H9 (cell line): ENCODE data around the gene NF1. TPM values are rescaled to one million over a fixed set of nuclear protein-coding genes. Genes with fewer than 3 reads are reported as not detected.

Source experiments
- DNase-seq: peaks from one replicate; pipeline ENCODE4 v3.0.0-alpha.2; 2017
- H2AFZ ChIP-seq: one replicate; pipeline ENCODE4 v1.6.1; 2013; ENCODE audit warnings: mild to moderate bottlenecking, low read length, control low read depth, moderate library complexity
- H2AK5ac ChIP-seq: 2 replicates; pipeline ENCODE4 v1.6.1; 2013; ENCODE audit warnings: low read length, control low read depth, mixed read lengths; ENCODE audit not compliant: insufficient read length
- H2BK120ac ChIP-seq: one replicate; pipeline ENCODE4 v1.6.1; 2013; ENCODE audit warnings: low read depth, mild to moderate bottlenecking, low read length, control low read depth, inconsistent platforms; ENCODE audit not compliant: poor library complexity, severe bottlenecking
- H2BK12ac ChIP-seq: 2 replicates; pipeline ENCODE4 v1.6.1; 2013; ENCODE audit warnings: low read length, control low read depth, mixed read lengths, low read depth; ENCODE audit not compliant: insufficient read length
- H2BK15ac ChIP-seq: 2 replicates; pipeline ENCODE4 v1.6.1; 2013; ENCODE audit warnings: low read depth, low read length, control low read depth
- H2BK20ac ChIP-seq: one replicate; pipeline ENCODE4 v1.6.1; 2013; ENCODE audit warnings: low read depth, mild to moderate bottlenecking, low read length, control low read depth, inconsistent platforms; ENCODE audit not compliant: poor library complexity, severe bottlenecking
- H2BK5ac ChIP-seq: 2 replicates; pipeline ENCODE4 v1.6.1; 2013; ENCODE audit warnings: low read length, control low read depth, mixed read lengths; ENCODE audit not compliant: insufficient read length
- H3K14ac ChIP-seq: 2 replicates; pipeline ENCODE4 v1.6.1; 2013; ENCODE audit warnings: low read length, control low read depth; ENCODE audit not compliant: insufficient read depth
- H3K18ac ChIP-seq: 2 replicates; pipeline ENCODE4 v1.6.1; 2013; ENCODE audit warnings: low read depth, mild to moderate bottlenecking, mixed read lengths, low read length, control low read depth; ENCODE audit not compliant: insufficient read length
- H3K23ac ChIP-seq: 2 replicates; pipeline ENCODE4 v1.6.1; 2013; ENCODE audit warnings: low read length, control low read depth, mixed read lengths, low read depth; ENCODE audit not compliant: insufficient read length
- H3K23me2 ChIP-seq: 2 replicates; pipeline ENCODE4 v1.6.1; 2013; ENCODE audit warnings: low read depth, mild to moderate bottlenecking, mixed read lengths, low read length, control low read depth; ENCODE audit not compliant: insufficient read length, poor library complexity, severe bottlenecking
- H3K27ac ChIP-seq: 2 replicates; pipeline ENCODE4 v1.5.1; 2013; ENCODE audit warnings: low read length, control low read depth, mixed read lengths, low read depth; ENCODE audit not compliant: insufficient read length
- H3K27me3 ChIP-seq: 2 replicates; pipeline ENCODE4 v1.6.1; 2013; ENCODE audit warnings: low read length, control low read depth, inconsistent platforms; ENCODE audit not compliant: insufficient read depth
- H3K4ac ChIP-seq: 2 replicates; pipeline ENCODE4 v1.6.1; 2013; ENCODE audit warnings: low read depth, mild to moderate bottlenecking, control low read depth, inconsistent platforms, low read length, moderate library complexity
- H3K4me1 ChIP-seq: 2 replicates; pipeline ENCODE4 v1.6.1; 2013; ENCODE audit warnings: low read length, control low read depth, inconsistent platforms; ENCODE audit not compliant: insufficient read depth
- H3K4me2 ChIP-seq: 2 replicates; pipeline ENCODE4 v1.6.1; 2013; ENCODE audit warnings: low read length, control low read depth, mixed read lengths; ENCODE audit not compliant: insufficient read length, insufficient read depth
- H3K56ac ChIP-seq: 2 replicates; pipeline ENCODE4 v1.6.1; 2013; ENCODE audit warnings: low read depth, mild to moderate bottlenecking, mixed read lengths, low read length, control low read depth; ENCODE audit not compliant: insufficient read length
- H3K79me1 ChIP-seq: 2 replicates; pipeline ENCODE4 v1.6.1; 2013; ENCODE audit warnings: low read depth, mild to moderate bottlenecking, moderate library complexity, low read length, control low read depth, inconsistent platforms; ENCODE audit not compliant: insufficient read depth, poor library complexity, severe bottlenecking
- H3K79me2 ChIP-seq: 2 replicates; pipeline ENCODE4 v1.6.1; 2013; ENCODE audit warnings: low read length, control low read depth, inconsistent platforms; ENCODE audit not compliant: insufficient read depth
- H3K9ac ChIP-seq: 2 replicates; pipeline ENCODE4 v1.6.1; 2013; ENCODE audit warnings: low read length, control low read depth, mixed read lengths; ENCODE audit not compliant: insufficient read length; ENCODE audit errors: extremely low read depth
- H3K9me3 ChIP-seq: one replicate; pipeline ENCODE4 v1.6.1; 2013; ENCODE audit warnings: low read depth, low read length, inconsistent platforms; ENCODE audit not compliant: control insufficient read depth
- H3T11ph ChIP-seq: one replicate; pipeline ENCODE4 v1.6.1; 2013; ENCODE audit warnings: mild to moderate bottlenecking, low read length, control low read depth, inconsistent platforms
- H4K20me1 ChIP-seq: one replicate; pipeline ENCODE4 v1.6.1; 2013; ENCODE audit not compliant: control insufficient read depth, insufficient read length, insufficient read depth
- H4K5ac ChIP-seq: 2 replicates; pipeline ENCODE4 v1.6.1; 2013; ENCODE audit warnings: low read depth, mild to moderate bottlenecking, mixed read lengths, low read length, control low read depth; ENCODE audit not compliant: insufficient read length
- H4K8ac ChIP-seq: replicated peaks from 2 replicates; pipeline ENCODE4 v1.6.1; 2013; ENCODE audit warnings: low read length, control low read depth, mixed read lengths, low read depth; ENCODE audit not compliant: insufficient read length
- H4K91ac ChIP-seq: 2 replicates; pipeline ENCODE4 v1.6.1; 2013; ENCODE audit warnings: low read depth, mild to moderate bottlenecking, moderate library complexity, mixed read lengths, low read length, control low read depth; ENCODE audit not compliant: insufficient read length
- H3K27ac Mint-ChIP-seq, 3 experiments: 2 replicates in 2 of 3; 3 replicates in 1 of 3; pipeline ENCODE4 v1.8.0; 2020 to 2021; ENCODE audit warnings: mixed read lengths in 3 of 3, mild to moderate bottlenecking in 1 of 3, moderate library complexity in 1 of 3
- H3K27me3 Mint-ChIP-seq: 2 replicates; pipeline ENCODE4 v1.8.0; 2021; ENCODE audit warnings: low read depth, mild to moderate bottlenecking, moderate library complexity, mixed read lengths
- H3K36me3 Mint-ChIP-seq, 3 experiments: 2 replicates in 2 of 3; 3 replicates in 1 of 3; pipeline ENCODE4 v1.8.0; 2020 to 2021; ENCODE audit warnings: low read depth in 3 of 3, mixed read lengths in 3 of 3; ENCODE audit not compliant: insufficient read depth in 1 of 3
- H3K4me1 Mint-ChIP-seq, 2 experiments: 2 replicates each; pipeline ENCODE4 v1.8.0; 2020; ENCODE audit warnings: mixed read lengths in 2 of 2
- H3K4me3 Mint-ChIP-seq, 2 experiments: 2 replicates in 1 of 2; 3 replicates in 1 of 2; pipeline ENCODE4 v1.8.0; 2020 to 2021; ENCODE audit warnings: mild to moderate bottlenecking in 2 of 2, mixed read lengths in 2 of 2, moderate library complexity in 1 of 2
- H3K9me3 Mint-ChIP-seq, 2 experiments: 2 replicates in 1 of 2; 3 replicates in 1 of 2; pipeline ENCODE4 v1.8.0; 2020; ENCODE audit warnings: mild to moderate bottlenecking in 2 of 2, mixed read lengths in 2 of 2, moderate library complexity in 1 of 2
- CTCF ChIP-seq: fragments of 200-600 bp; sonication (generic); conservative IDR thresholded peaks from 3 replicates; pipeline ENCODE4 v1.8.0; 2021; ENCODE audit warnings: antibody characterized with exemption, mild to moderate bottlenecking
- WGBS: extraction: QIAGEN DNeasy Blood & Tissue Kit; methylation state at CpG from one replicate; pipeline ENCODE4 v1.1.7; 2013; ENCODE audit warnings: missing lambda C conversion rate, low lambda C conversion rate, mixed read lengths; ENCODE audit not compliant: insufficient read length; ENCODE audit errors: extremely low coverage; 5-methylcytosine and 5-hydroxymethylcytosine counted together
- total RNA-seq: library from RNA; stranded (reverse); gene quantifications from 2 replicates; pipeline ENCODE4 v1.2.1, GENCODE V29; 2021

Gene NF1
- total RNA-seq, 1 experiment from 2014 or later, result 38.1 TPM

DNA sequence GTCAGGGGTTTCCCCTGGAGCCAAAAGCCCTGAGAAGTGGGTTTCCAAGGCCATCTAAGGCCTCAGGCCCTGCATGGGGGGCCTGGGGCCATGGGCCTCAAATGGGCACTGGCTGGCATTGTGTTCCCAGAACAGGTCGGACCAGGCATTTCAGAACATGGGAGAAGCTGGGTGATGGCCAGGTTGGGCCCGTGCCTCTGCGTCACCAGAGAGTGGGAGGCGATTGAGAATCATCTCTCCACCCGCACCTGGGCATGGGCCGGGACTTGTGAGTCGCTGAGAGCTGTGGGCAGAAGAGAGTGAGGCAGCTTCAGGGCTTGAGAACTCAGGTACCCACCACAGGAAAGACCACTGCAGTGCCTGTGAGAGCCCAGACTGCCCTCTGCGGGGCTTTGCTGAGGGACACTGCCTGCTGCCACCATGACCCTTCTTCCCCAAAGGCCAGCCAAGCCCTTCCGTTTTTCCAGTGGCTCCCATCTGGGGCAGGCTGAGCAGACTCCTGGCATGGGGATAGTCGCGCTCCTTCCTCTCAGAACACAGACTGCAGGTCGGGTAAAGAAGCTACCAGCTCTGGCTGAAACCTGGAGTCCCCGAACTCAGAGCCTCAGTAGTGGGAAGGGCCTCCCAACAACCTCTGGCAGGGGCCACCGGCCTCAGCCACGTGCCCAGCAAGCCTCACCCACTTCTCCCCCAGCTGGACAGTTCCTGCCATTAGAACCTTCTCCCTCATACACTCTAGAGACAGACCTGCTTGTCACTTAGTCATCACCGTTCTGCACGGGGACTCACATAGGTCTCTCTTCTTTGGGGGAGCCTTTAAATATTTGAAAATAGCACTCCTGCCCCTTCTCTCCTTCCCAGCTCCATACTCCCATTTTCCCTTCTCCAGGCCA is 298.3 kb downstream of the NF1 start:
- Mint-ChIP-seq H3K9me3 (no peaks in the 10 kb centered on the region), H3K27ac (no peak overlapping the region), H3K4me3 (peak overlapping the region; percentile 60 to 80), H3K36me3 (peaks cover 0 to 1% (median 0%) of the 10 kb centered on the region in 3 experiments; a peak in 2 of 7 replicates), H3K27me3 (peaks cover 56% of the 10 kb centered on the region), H3K4me1 (peaks cover 18% of the 10 kb centered on the region in 2 experiments)
- H4K5ac ChIP-seq, result no peak overlapping the region
- no peak overlapping the region for H2AFZ ChIP-seq
- H2BK120ac ChIP-seq, result no peak overlapping the region
- H3K4ac ChIP-seq, result no peak overlapping the region
- H3K23me2 ChIP-seq, result peaks cover 13% of the 10 kb centered on the region
- H2BK12ac ChIP-seq, result no peak overlapping the region
- H3T11ph ChIP-seq, result no peak overlapping the region
- H3K4me2 ChIP-seq, result no peak overlapping the region
- H3K56ac ChIP-seq, result no peak overlapping the region
- H4K91ac ChIP-seq, result no peak overlapping the region
- H2AK5ac ChIP-seq, result no peak overlapping the region
- no peak overlapping the region for H2BK20ac ChIP-seq
- H4K20me1 ChIP-seq, result peaks cover 3% of the 10 kb centered on the region
- peak; percentile 31 for DNase-seq
- no peak overlapping the region for H2BK5ac ChIP-seq
- no peak overlapping the region for H3K27ac ChIP-seq
- H3K23ac ChIP-seq, result no peak overlapping the region
- no peak overlapping the region for H2BK15ac ChIP-seq
- H3K4me1 ChIP-seq, result peaks cover 3% of the 10 kb centered on the region; the same call in 1 of the 2 replicates
- no peak overlapping the region for H3K18ac ChIP-seq
- H3K9me3 ChIP-seq, result no peaks in the 10 kb centered on the region
- H3K79me2 ChIP-seq, result no peaks in the 10 kb centered on the region
- no peak overlapping the region for H3K9ac ChIP-seq
- H3K14ac ChIP-seq, result no peak overlapping the region
- no peak overlapping the region for H4K8ac ChIP-seq
- no peaks in the 10 kb centered on the region; the same call in 1 of the 2 replicates for H3K27me3 ChIP-seq
- no CpG with 5 or more reads among the region's 17 CpGs for WGBS
- no peaks in the 10 kb centered on the region for H3K79me1 ChIP-seq
- no peak for TF ChIP-seq CTCF
